ENCODE data around the gene ARIH2.

Gene ARIH2

DNA sequence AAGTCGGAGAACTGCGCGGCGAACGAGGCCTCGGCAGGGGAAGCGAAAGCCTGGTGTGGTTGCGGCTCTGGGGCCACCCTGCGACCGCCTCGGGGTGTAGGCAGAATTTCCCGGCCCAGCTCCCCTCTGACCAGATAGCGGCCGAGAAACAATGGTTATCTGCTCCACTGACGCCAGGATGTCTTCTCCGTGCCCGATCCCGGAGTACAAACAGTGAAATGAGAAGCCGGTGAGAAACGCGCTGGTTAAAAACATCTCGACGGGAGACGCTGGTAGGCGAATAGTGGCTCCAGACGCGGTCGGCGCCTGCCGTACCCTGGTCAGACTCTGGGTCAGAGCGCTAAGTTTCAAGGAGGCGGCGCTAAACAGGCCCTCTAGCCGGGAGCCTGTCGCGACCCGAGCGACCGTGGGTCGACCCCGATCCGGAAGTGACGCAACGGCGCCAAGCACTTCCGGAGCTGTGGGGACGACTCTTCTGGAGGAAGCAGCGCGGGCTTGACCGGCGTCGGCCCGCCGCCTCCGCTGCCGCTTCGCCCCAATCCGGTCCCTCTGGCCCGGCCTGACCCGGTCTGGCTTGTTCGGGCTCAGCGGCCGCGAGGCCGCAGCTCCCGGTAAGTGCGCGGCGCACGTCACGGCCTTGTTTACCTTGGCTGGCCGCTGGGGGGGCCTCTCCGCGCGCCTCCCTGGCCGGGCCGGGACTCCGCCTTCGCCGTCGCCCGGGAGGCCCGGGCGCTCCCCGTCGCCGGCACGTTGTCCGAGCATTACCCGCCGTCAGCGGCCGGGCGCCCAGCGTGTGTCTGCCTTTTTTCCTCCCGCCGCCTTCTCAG is at the start of gene ARIH2:
Gene ARIH2 (plus strand): TSS at position 455 of the 827 bp plus-strand sequence. CDS start 8,717 bp downstream, outside the sequence.
- Histone ChIP-seq H3K27ac (ENCODE audit: low read length) (peak within 1 kb of the TSS; percentile 97), H3K36me3 (ENCODE audit: control insufficient read depth in 2 of 2, insufficient read depth in 2 of 2, low read length in 2 of 2) (peaks cover 0 to 3% of the 10 kb centered on the region in 2 donors), H3K27me3 (ENCODE audit: control insufficient read depth in 1 of 2, insufficient read depth in 2 of 2, low read length in 2 of 2) (no peaks in the 10 kb centered on the region), H3K9ac (ENCODE audit: low read length in 2 of 2) (peak within 1 kb of the TSS; percentile 94 to 98), H3K9me3 (ENCODE audit: control insufficient read depth in 2 of 2, low read length in 2 of 2) (no peaks in the 10 kb centered on the region), H3K4me1 (ENCODE audit: control insufficient read depth, insufficient read depth, low read length) (peaks cover 19% of the 10 kb centered on the region), H3K4me3 (ENCODE audit: low read length in 2 of 2) (peak within 1 kb of the TSS; percentile 96 to 97)

DNA sequence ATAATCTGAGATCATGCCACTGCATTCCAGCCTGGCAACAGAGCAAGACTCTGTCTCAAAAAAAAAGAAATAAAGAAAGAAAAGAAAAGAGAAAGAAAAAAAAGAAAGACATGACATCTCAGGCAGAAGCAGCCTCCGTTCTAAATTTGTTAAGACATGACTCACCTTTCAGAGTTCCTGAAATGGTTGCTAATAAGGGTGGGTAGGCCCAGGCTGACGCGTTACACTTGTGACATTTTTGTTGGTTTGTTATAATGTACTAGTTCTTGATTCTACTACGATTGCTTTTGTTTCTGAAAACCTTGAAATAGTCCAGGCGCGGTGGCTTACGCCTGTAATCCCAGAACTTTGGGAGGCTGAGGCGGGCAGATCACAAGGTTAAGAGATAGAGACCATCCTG is 41.0 kb upstream of the ARIH2 start:
- H3K36me3 ChIP-seq (ENCODE audit: control insufficient read depth in 2 of 2, insufficient read depth in 2 of 2, low read length in 2 of 2), result peaks cover 5 to 6% of the 10 kb centered on the region in 2 donors
- no peak overlapping the region for H3K9ac ChIP-seq (ENCODE audit: low read length in 2 of 2)
- H3K4me3 ChIP-seq (ENCODE audit: low read length in 2 of 2), result no peak overlapping the region
- H3K9me3 ChIP-seq (ENCODE audit: control insufficient read depth in 2 of 2, low read length in 2 of 2), result no peaks in the 10 kb centered on the region
- H3K4me1 ChIP-seq (ENCODE audit: control insufficient read depth, insufficient read depth, low read length), result no peaks in the 10 kb centered on the region
- H3K27me3 ChIP-seq (ENCODE audit: control insufficient read depth in 1 of 2, insufficient read depth in 2 of 2, low read length in 2 of 2), result no peaks in the 10 kb centered on the region
- H3K27ac ChIP-seq (ENCODE audit: low read length), result no peak overlapping the region

DNA sequence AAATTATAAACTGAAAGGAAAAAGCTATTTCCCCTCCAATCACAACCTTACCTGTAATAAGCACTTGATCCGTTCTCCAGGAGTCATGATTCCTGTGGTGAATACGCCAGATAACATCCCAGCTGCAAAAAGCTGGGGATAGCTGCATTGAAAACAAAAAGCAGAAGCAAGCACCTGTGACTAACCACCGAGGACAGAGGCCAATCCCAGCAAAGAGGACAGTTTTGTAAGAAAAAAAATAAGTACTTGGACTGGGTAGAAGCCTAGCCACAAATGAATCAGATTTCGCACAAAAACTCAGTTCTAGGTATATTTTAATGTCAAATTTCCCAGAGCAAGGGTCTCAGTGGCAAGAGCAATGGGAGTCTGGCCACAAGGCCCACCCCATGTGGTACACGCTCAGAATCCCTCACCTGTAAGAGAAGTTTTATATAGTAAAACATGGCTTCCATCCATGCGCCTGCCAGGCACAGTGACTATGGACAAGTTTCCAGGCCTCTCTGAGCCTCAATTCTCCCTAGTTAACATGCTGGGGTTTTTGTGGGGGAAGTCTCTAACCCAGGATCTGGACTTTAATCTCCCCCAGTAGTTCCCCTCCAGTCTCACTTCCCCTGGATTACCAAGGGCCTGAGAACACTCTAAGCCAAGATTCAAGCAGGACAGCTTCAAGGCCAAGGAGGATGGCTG is 39.2 kb upstream of the ARIH2 start:
- no peak overlapping the region for H3K4me3 ChIP-seq (ENCODE audit: low read length in 2 of 2)
- no peaks in the 10 kb centered on the region for H3K27me3 ChIP-seq (ENCODE audit: control insufficient read depth in 1 of 2, insufficient read depth in 2 of 2, low read length in 2 of 2)
- H3K9ac ChIP-seq (ENCODE audit: low read length in 2 of 2), result no peak overlapping the region
- peaks cover 6 to 9% of the 10 kb centered on the region in 2 donors for H3K36me3 ChIP-seq (ENCODE audit: control insufficient read depth in 2 of 2, insufficient read depth in 2 of 2, low read length in 2 of 2)
- no peak overlapping the region for H3K27ac ChIP-seq (ENCODE audit: low read length)
- no peaks in the 10 kb centered on the region for H3K9me3 ChIP-seq (ENCODE audit: control insufficient read depth in 2 of 2, low read length in 2 of 2)
- H3K4me1 ChIP-seq (ENCODE audit: control insufficient read depth, insufficient read depth, low read length), result no peaks in the 10 kb centered on the region

DNA sequence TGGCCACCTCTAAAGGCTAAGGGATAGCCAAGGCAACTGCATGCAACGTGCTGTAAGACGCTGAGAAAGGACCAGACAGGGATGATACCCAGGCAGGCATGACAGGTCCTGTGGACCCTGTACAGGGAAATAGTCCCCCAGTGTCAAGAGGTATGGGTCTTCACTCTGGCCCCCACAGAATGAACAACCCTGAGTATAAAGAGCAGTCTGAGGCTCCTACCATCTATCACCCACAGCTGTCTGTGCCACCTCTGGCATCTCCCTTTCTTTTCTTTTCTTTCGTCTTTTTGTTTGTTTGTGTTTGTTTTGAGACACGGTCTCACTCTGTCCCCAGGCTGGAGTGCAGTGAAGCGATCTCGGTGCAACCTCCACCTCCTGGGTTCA is 38.7 kb upstream of the ARIH2 start:
- no peak overlapping the region for H3K9ac ChIP-seq (ENCODE audit: low read length in 2 of 2)
- H3K27ac ChIP-seq (ENCODE audit: low read length), result no peak overlapping the region
- no peaks in the 10 kb centered on the region for H3K4me1 ChIP-seq (ENCODE audit: control insufficient read depth, insufficient read depth, low read length)
- peaks cover 6 to 9% of the 10 kb centered on the region in 2 donors for H3K36me3 ChIP-seq (ENCODE audit: control insufficient read depth in 2 of 2, insufficient read depth in 2 of 2, low read length in 2 of 2)
- no peak overlapping the region for H3K4me3 ChIP-seq (ENCODE audit: low read length in 2 of 2)
- H3K27me3 ChIP-seq (ENCODE audit: control insufficient read depth in 1 of 2, insufficient read depth in 2 of 2, low read length in 2 of 2), result no peaks in the 10 kb centered on the region
- H3K9me3 ChIP-seq (ENCODE audit: control insufficient read depth in 2 of 2, low read length in 2 of 2), result no peaks in the 10 kb centered on the region

DNA sequence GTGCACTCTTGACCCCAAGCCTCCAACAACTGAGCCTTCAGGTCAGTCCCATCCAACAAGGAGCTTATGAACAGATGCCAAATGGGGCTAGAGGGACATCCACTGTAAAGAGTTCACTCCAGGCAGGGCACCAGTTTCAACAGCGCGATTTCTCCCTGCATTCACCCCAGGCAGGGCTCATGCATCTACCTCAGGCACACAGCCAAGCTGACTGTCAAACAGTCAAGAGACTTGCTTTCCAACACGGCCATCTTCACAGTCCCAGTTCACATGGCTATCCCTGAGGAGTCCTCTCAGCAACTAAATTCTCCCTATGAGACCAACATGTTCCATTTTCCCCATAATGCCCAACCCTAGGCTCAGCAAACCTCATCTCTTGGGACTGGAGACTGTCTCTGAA is 37.6 kb upstream of the ARIH2 start:
- H3K36me3 ChIP-seq (ENCODE audit: control insufficient read depth in 2 of 2, insufficient read depth in 2 of 2, low read length in 2 of 2), result peaks cover 6 to 13% of the 10 kb centered on the region in 2 donors
- H3K9me3 ChIP-seq (ENCODE audit: control insufficient read depth in 2 of 2, low read length in 2 of 2), result no peaks in the 10 kb centered on the region
- no peaks in the 10 kb centered on the region for H3K4me1 ChIP-seq (ENCODE audit: control insufficient read depth, insufficient read depth, low read length)
- no peak overlapping the region for H3K27ac ChIP-seq (ENCODE audit: low read length)
- no peak overlapping the region for H3K4me3 ChIP-seq (ENCODE audit: low read length in 2 of 2)
- H3K27me3 ChIP-seq (ENCODE audit: control insufficient read depth in 1 of 2, insufficient read depth in 2 of 2, low read length in 2 of 2), result no peaks in the 10 kb centered on the region
- no peak overlapping the region for H3K9ac ChIP-seq (ENCODE audit: low read length in 2 of 2)

DNA sequence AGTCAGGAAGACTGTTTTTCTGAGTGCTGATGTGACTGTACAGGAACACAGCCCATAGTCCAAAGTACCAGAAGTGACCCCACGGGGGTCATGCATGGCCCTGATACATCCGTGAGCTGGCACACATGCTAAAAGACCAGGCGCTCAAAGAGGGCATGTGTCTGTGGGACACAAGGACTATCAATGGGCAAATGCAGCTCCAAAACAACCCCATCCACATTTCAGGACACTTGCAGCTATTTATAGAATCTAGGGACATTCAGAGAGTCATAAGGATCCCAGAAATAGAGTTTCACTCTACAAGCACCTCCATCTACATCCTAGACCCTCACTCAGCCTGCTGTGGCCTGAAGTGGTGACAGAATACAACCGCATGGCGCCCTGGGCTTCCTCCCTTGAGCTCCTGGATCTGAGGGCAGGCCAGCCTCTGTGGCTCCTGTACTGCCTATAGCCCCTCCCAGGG is 37.0 kb upstream of the ARIH2 start:
- no peaks in the 10 kb centered on the region for H3K27me3 ChIP-seq (ENCODE audit: control insufficient read depth in 1 of 2, insufficient read depth in 2 of 2, low read length in 2 of 2)
- no peaks in the 10 kb centered on the region for H3K9me3 ChIP-seq (ENCODE audit: control insufficient read depth in 2 of 2, low read length in 2 of 2)
- H3K9ac ChIP-seq (ENCODE audit: low read length in 2 of 2), result no peak overlapping the region
- H3K36me3 ChIP-seq (ENCODE audit: control insufficient read depth in 2 of 2, insufficient read depth in 2 of 2, low read length in 2 of 2), result peaks cover 6 to 13% of the 10 kb centered on the region in 2 donors
- no peak overlapping the region for H3K27ac ChIP-seq (ENCODE audit: low read length)
- no peak overlapping the region for H3K4me3 ChIP-seq (ENCODE audit: low read length in 2 of 2)
- no peaks in the 10 kb centered on the region for H3K4me1 ChIP-seq (ENCODE audit: control insufficient read depth, insufficient read depth, low read length)

DNA sequence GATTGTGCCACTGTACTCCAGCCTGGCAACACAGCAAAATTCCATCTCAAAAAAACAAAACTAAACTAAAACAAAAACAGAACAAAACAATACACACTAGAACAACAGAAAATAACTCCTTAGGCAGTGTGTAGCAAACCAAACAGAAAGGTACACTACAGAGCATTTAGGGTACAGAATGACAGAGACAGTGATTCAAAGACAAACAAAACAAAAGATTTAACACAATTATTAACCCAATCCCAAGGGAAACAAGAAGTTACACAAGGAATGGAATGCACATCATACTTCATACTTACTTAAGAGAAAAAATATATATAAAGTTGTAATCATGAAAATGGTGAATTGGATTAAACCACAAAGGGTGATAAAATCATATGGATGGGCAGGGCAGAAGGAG is 32.9 kb upstream of the ARIH2 start:
- H3K27ac ChIP-seq (ENCODE audit: low read length), result no peak overlapping the region
- no peaks in the 10 kb centered on the region for H3K4me1 ChIP-seq (ENCODE audit: control insufficient read depth, insufficient read depth, low read length)
- H3K9me3 ChIP-seq (ENCODE audit: control insufficient read depth in 2 of 2, low read length in 2 of 2), result no peaks in the 10 kb centered on the region
- no peaks in the 10 kb centered on the region for H3K27me3 ChIP-seq (ENCODE audit: control insufficient read depth in 1 of 2, insufficient read depth in 2 of 2, low read length in 2 of 2)
- H3K9ac ChIP-seq (ENCODE audit: low read length in 2 of 2), result no peak overlapping the region
- H3K36me3 ChIP-seq (ENCODE audit: control insufficient read depth in 2 of 2, insufficient read depth in 2 of 2, low read length in 2 of 2), result peaks cover 6 to 15% of the 10 kb centered on the region in 2 donors
- H3K4me3 ChIP-seq (ENCODE audit: low read length in 2 of 2), result no peak overlapping the region

DNA sequence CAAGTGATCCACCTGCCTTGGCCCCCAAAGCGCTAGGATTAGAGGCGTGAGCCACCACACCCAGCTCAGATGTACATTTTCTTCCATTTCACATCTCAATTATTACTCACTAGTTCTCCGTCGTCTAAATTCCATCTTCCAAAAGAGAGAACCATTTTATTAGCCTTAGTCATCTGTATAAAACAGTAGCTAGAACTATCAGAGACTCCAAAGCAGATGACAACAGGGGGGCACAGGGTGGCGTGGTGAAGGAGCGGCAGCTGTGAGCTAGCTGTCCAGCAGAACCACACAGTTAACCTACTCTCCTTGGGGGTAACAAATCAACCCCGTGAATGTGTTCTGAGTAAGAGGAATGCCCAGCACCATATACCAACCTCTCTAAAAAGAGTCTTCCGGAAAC is 27.0 kb upstream of the ARIH2 start:
- Histone ChIP-seq H3K9me3 (ENCODE audit: control insufficient read depth in 2 of 2, low read length in 2 of 2) (no peaks in the 10 kb centered on the region), H3K27ac (ENCODE audit: low read length) (no peak overlapping the region), H3K9ac (ENCODE audit: low read length in 2 of 2) (no peak overlapping the region), H3K4me1 (ENCODE audit: control insufficient read depth, insufficient read depth, low read length) (no peaks in the 10 kb centered on the region), H3K4me3 (ENCODE audit: low read length in 2 of 2) (no peak overlapping the region), H3K36me3 (ENCODE audit: control insufficient read depth in 2 of 2, insufficient read depth in 2 of 2, low read length in 2 of 2) (peaks cover 0 to 10% of the 10 kb centered on the region in 2 donors), H3K27me3 (ENCODE audit: control insufficient read depth in 1 of 2, insufficient read depth in 2 of 2, low read length in 2 of 2) (no peaks in the 10 kb centered on the region)

DNA sequence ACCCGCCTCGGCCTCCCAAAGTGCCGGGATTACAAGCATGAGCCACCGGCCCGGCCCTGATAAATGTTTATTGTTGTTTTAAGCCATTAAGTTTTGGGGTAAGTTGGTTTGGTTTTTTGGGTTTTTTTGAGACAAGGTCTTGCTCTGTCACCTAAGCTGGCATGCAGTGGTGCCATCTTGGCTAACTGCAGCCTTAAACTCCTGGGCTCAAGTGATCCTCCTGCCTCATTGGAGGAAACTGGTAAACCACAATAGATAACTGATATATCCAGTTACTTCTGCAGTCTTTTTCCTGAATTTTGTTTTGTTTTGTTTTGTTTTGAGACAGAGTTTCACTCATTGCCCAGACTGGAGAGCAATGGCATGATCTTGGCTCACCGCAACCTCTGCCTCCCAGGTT is 24.1 kb upstream of the ARIH2 start:
- H3K9me3 ChIP-seq (ENCODE audit: control insufficient read depth in 2 of 2, low read length in 2 of 2), result no peaks in the 10 kb centered on the region
- H3K27ac ChIP-seq (ENCODE audit: low read length), result no peak overlapping the region
- H3K27me3 ChIP-seq (ENCODE audit: control insufficient read depth in 1 of 2, insufficient read depth in 2 of 2, low read length in 2 of 2), result no peaks in the 10 kb centered on the region
- H3K4me1 ChIP-seq (ENCODE audit: control insufficient read depth, insufficient read depth, low read length), result peaks cover 14% of the 10 kb centered on the region
- H3K4me3 ChIP-seq (ENCODE audit: low read length in 2 of 2), result no peak overlapping the region
- H3K9ac ChIP-seq (ENCODE audit: low read length in 2 of 2), result no peak overlapping the region
- H3K36me3 ChIP-seq (ENCODE audit: control insufficient read depth in 2 of 2, insufficient read depth in 2 of 2, low read length in 2 of 2), result peaks cover 0 to 8% of the 10 kb centered on the region in 2 donors

DNA sequence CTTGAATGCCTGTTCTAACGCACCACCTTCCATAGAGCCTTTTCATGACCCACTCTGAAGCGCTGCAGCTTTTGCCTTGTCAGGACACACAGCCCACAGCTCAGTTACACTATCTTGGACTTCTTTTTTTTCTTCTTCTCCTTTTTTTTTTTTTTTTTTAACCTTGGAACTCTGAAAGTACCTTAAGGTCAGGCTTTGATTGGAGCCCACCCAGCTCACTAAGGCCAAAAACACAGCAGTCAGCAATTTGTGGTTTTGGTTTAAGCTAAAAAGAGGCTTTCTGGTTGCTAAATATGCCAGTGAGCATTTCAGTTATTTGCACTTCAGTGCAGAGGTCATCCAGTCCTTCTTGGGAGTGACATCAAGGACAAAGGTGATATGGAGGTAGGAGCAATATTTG is 21.7 kb upstream of the ARIH2 start:
- Histone ChIP-seq H3K27ac (ENCODE audit: low read length) (no peak overlapping the region), H3K9ac (ENCODE audit: low read length in 2 of 2) (no peak overlapping the region), H3K27me3 (ENCODE audit: control insufficient read depth in 1 of 2, insufficient read depth in 2 of 2, low read length in 2 of 2) (no peaks in the 10 kb centered on the region)

More for the DNA sequence above, 21.7 kb upstream of the ARIH2 start:
- Histone ChIP-seq H3K9me3 (ENCODE audit: control insufficient read depth in 2 of 2, low read length in 2 of 2) (no peaks in the 10 kb centered on the region), H3K4me1 (ENCODE audit: control insufficient read depth, insufficient read depth, low read length) (peaks cover 14% of the 10 kb centered on the region), H3K36me3 (ENCODE audit: control insufficient read depth in 2 of 2, insufficient read depth in 2 of 2, low read length in 2 of 2) (peaks cover 0 to under 1% of the 10 kb centered on the region in 2 donors), H3K4me3 (ENCODE audit: low read length in 2 of 2) (no peak overlapping the region)

Measured in stomach smooth muscle (tissue), 2 donors.